Urothelium cell line (cell line): ENCODE results near the gene GOLGA3.
"Not testable (repeated sequence)": the region's sequence is repeated elsewhere in the genome, so short reads cannot be mapped to it uniquely, and the experiment has no call there.

Source experiments
- DNase-seq: peaks from one replicate; pipeline ENCODE4 v3.0.0; 2011; ENCODE audit warnings: low spot score, mixed read lengths
- FAIRE-seq: peaks from 2 replicates; lab custom pipeline; 2011; peaks lifted over from hg19 to GRCh38; lab: Jason Lieb, UNC

Gene GOLGA3

DNA sequence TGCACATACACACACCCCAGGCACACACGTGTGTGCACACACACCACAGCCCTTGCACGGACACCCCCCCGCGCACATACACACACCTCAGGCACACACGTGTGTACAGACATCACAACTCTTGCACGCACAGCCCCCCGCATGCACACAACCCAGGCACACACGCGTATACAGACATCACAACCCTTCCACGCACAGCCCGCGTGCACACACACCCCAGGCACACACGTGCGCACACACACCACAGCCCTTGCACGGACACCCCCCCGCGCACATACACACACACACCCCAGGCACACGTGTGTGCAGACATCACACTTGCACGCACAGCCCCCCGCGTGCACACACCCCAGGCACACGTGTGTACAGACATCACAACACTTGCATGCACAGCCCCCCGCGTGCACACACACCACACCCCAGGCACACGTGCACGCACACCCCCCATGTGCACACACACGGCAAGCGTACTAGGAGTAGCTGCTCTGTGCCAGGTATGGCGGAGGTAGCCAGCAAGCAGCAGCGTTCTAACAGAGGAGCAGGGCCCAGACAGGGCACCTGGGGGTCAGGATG lies 48.8 kb downstream of the GOLGA3 start:
- DNase-seq (no peak), FAIRE-seq (peak; percentile 81)

GRCh38 chr12:132777614-132778013 lies 51.1 kb downstream of the GOLGA3 start:
- FAIRE-seq = no peak
- no peak for DNase-seq

- FAIRE-seq (no peak), DNase-seq (no peak)
Measured at GRCh38 chr12:132776816-132777568, 51.7 kb downstream of the GOLGA3 start.

DNA sequence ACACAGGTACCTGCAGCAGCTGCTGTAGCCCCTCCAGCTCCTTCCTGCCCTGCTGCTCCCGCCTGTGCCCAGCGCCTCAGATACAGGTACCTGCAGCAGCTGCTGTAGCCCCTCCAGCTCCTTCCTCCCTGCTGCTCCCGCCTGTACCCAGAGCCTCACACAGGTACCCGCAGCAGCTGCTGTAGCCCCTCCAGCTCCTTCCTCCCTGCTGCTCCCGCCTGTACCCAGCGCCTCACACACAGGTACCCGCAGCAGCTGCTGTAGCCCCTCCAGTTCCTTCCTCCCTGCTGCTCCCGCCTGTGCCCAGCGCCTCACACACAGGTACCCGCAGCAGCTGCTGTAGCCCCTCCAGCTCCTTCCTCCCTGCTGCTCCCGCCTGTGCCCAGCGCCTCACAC lies 52.4 kb downstream of the GOLGA3 start:
- FAIRE-seq, DNase-seq: not testable (repeated sequence)

DNA sequence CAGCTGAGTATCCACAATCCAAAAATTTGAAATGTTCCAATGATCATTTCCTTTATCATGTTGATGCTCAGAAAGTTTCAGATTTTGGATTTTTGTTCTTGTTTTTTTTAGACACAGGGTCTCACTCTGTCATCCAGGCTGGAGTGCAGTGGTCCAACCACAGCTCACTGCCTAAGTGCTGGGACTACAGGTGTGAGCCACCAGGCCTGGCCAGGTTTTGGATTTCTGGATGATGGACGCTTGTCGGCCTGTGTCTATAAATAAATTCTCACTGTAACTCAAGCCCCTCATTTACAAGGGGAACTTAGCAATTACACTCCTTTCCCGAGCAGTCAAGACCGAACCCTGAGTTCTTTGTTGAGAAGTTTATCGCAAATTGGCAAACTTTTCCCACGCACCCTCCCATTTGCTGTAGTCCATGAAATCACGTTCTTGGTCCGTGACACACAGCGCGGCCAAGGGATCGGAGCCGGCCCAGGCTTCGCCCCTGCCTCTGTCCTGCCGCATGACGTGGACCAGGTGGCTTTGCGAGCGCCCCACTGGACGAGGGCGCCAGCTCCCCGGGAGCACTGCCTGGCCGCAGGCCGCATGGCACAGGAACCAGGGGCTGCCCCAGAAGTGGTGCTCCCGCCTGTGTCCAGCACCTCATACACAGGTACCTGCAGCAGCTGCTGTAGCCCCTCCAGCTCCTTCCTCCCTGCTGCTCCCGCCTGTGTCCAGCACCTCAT lies 53.0 kb downstream of the GOLGA3 start:
- FAIRE-seq = no peak

GRCh38 chr12:132774646-132775275 lies 53.9 kb downstream of the GOLGA3 start:
- FAIRE-seq = no peak

More for the DNA sequence above, 53.0 kb downstream of the GOLGA3 start:
- no peak for DNase-seq

GRCh38 chr12:132774159-132774558 lies 54.5 kb downstream of the GOLGA3 start:
- FAIRE-seq (no peak), DNase-seq (no peak)

More at GRCh38 chr12:132774646-132775275, 53.9 kb downstream of the GOLGA3 start:
- DNase-seq = no peak

DNA sequence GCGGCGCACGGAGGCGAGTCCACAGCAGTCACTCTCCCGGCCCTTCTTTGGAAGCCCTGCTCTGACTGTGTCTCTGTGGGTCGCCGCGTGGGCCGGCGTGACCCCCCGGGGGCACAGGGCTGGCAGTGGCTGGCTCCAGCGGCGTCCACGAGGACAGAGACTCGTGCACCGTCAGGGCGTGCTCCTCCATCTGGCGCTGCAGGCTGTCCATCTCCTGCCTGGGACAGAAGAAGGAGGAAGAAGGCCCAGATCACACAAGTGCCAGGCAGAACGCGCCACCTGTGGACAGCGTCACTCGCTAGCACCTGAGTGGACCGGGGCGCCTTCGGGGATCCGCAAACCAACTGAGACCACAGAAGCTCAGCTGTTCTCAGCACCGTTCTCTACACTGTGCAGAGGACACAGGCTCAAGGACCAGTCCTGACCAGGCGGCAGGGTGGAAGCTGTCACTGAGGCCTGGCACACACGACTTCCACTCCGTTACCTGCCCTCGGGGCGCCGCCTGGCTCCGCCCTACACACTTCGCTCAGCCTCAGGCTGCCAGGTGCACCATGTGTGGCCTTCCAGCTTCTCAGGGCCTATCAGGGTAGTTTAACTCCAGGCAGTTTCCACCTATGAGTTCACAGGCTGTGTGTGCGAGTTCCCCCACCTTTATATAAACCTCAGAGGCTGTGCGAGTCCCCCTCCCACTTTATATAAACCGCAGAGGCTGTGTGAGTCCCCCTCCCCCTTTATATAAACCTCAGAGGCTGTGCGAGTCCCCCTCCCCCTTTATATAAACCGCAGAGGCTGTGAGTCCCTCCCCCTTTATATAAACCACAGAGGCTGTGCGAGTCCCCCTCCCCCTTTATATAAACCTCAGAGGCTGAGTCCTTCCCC lies 55.4 kb downstream of the GOLGA3 start:
- DNase-seq = no peak
- FAIRE-seq = no peak

GRCh38 chr12:132772606-132773005 lies 56.1 kb downstream of the GOLGA3 start:
- DNase-seq (no peak), FAIRE-seq (no peak)

DNA sequence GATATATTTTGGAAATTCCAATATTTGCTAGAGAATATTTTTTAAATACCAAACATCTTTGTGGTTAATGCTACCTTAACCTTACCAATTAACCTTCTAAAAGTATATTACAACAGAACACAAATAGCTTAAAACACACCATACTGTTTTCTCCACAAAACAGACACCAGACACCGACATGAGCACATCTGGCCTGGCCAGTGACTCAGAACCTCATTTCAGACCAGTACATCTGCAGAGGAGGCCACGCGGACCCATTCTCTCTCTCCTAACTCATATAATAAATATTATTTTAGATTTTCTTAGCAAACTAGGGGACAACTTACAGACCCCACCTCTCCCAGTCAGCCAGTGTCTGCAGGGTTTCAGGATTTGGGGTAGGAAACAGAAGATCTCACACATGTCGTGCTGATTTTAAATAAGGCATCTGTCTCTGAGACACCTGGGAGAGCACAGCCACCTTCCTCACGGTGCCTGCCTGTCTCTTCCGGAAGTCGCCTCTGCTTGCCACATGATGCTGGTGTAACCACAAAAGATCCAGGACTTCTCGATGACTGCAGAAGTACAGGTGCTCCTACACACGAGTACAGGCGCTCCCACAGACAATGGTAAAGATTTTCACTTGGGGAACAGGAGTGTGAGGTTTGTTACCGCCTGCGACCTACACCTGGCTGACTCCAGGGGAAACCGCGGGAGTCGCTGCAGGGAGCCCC lies 57.4 kb downstream of the GOLGA3 start:
- FAIRE-seq = no peak
- no peak for DNase-seq

GRCh38 chr12:132766380-132767085 lies 62.1 kb downstream of the GOLGA3 start:
- FAIRE-seq (no peak), DNase-seq (peak; percentile 40)

DNA sequence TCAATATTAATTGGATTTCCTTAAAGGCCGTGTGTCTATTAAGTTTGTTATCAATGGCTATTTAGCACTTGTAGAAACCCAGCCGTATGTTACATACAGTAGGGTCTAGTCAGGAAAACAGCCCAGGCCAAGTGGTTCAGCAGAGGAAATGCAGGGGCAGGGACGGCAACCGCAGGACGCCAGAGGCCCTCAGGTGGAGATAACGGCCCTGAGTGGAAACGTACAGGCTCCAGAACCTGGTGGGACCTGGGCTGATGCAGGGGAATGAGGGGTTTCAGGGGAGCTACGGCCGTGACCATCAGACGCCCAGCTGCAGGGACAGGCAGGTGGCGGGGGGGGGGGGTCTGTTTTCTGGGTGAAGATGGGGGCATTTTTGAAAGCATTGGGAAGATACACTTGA lies 63.3 kb downstream of the GOLGA3 start:
- FAIRE-seq = no peak
- no peak for DNase-seq

- DNase-seq (no peak), FAIRE-seq (no peak)
Measured at GRCh38 chr12:132764231-132764630, 64.4 kb downstream of the GOLGA3 start.

DNA sequence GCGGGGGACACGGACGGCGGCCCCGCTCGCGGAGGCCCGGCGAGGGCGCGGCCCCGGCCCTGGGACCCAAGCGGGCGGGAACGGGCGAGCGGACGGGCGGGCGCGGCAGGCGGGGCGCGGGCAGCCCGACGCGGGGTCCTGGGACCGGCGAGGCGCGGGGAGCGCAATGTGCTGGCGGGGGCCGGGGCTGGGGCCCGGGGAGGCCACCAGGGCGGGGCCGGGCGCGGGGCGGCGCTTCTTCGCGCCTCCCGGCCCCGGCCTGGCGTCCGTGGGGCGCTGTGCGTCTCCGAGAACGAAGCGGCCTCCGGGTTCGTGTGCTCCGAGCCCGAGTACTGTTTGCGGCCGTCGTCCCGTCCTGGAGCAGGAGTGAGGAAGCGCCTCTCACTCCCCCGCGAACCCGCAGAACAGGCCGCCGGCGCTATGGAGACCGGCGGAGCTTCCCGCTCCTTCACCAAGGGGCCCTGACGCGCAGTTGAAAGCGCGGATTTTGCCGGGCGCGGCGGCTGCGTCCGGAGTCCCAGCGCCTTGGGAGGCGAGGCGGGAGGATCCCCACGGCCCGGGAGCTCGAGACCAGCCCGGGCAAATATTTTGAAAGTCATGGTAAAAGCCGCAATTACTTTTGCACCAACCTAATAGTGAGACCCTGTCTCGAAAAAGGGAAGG lies 66.6 kb downstream of the GOLGA3 start:
- no peak for FAIRE-seq
- DNase-seq = peak; percentile 97

GRCh38 chr12:132761032-132761920 lies 67.4 kb downstream of the GOLGA3 start, which contains the start of gene ANKLE2:
ANKLE2 (minus strand) TSS chr12:132761832; CDS start chr12:132761798, 34 bp downstream.
- FAIRE-seq = no peak
- peak; percentile 78 for DNase-seq

DNA sequence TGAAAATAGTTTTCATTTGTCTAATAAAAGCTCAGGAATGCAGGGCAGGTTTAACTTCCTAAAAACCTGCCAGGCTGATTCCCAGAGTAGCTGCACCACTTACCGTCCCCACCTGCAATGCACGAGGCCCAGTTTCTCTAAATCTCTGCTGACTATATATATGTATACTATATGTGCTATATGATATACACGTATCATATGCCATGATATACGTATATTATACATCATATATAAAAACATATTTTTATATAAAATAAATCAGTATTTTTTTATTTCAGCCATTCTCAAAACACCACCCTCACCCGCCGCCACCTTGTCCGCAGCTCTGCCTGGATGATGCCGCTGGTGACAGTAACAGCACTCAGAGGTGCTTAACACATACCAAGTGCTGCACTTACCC lies 69.3 kb downstream of the GOLGA3 start:
- DNase-seq = no peak
- no peak for FAIRE-seq

DNA sequence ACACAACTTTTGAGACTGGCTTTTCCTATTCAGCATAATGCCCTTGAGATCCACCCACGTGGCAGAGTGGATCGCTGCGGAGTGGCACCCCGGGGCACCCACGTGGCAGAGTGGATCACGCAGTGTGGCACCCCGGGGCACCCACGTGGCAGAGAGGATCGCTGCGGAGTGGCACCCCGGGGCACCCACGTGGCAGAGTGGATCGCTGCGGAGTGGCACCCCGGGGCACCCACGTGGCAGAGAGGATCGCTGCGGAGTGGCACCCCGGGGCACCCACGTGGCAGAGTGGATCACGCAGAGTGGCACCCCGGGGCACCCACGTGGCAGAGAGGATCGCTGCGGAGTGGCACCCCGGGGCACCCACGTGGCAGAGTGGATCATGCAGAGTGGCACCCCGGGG lies 69.8 kb downstream of the GOLGA3 start:
- not testable (repeated sequence) for FAIRE-seq, DNase-seq
